ENCODE measurements around the gene DNAH9.

DNAH9 gene

GRCh38 chr17:11598274-11599221 lies at the start of gene DNAH9:
TSS of gene DNAH9 (plus strand) at chr17:11598470. CDS start at chr17:11598499, 29 bp downstream.
- no peak for DNase-seq (ENCODE audit: extremely low read depth in 1 of 2, low read depth in 1 of 2)

- DNase-seq (ENCODE audit: extremely low read depth in 1 of 2, low read depth in 1 of 2), result no peak
Measured at GRCh38 chr17:11550431-11550830, 47.8 kb upstream of the DNAH9 start.

GRCh38 chr17:11551442-11551841 lies 46.8 kb upstream of the DNAH9 start:
- no peak for DNase-seq (ENCODE audit: extremely low read depth in 1 of 2, low read depth in 1 of 2)

- no peak for DNase-seq (ENCODE audit: extremely low read depth in 1 of 2, low read depth in 1 of 2)
Measured at GRCh38 chr17:11553135-11553534, 45.1 kb upstream of the DNAH9 start.

- no peak for DNase-seq (ENCODE audit: extremely low read depth in 1 of 2, low read depth in 1 of 2)
Measured at GRCh38 chr17:11554042-11554441, 44.2 kb upstream of the DNAH9 start.

- DNase-seq (ENCODE audit: extremely low read depth in 1 of 2, low read depth in 1 of 2), result no peak
Measured at GRCh38 chr17:11554542-11554941, 43.7 kb upstream of the DNAH9 start.

- no peak for DNase-seq (ENCODE audit: extremely low read depth in 1 of 2, low read depth in 1 of 2)
Measured at GRCh38 chr17:11555530-11555929, 42.7 kb upstream of the DNAH9 start.

- DNase-seq (ENCODE audit: extremely low read depth in 1 of 2, low read depth in 1 of 2), result no peak
Measured at GRCh38 chr17:11557727-11558452, 40.4 kb upstream of the DNAH9 start.

GRCh38 chr17:11558681-11559234 lies 39.5 kb upstream of the DNAH9 start:
- no peak for DNase-seq (ENCODE audit: extremely low read depth in 1 of 2, low read depth in 1 of 2)

- DNase-seq (ENCODE audit: extremely low read depth in 1 of 2, low read depth in 1 of 2), result no peak
Measured at GRCh38 chr17:11559601-11560000, 38.7 kb upstream of the DNAH9 start.

- no peak for DNase-seq (ENCODE audit: extremely low read depth in 1 of 2, low read depth in 1 of 2)
Measured at GRCh38 chr17:11561281-11561680, 37.0 kb upstream of the DNAH9 start.

GRCh38 chr17:11561702-11562101 lies 36.6 kb upstream of the DNAH9 start:
- DNase-seq (ENCODE audit: extremely low read depth in 1 of 2, low read depth in 1 of 2), result no peak

GRCh38 chr17:11564589-11565380 lies 33.5 kb upstream of the DNAH9 start:
- DNase-seq (ENCODE audit: extremely low read depth in 1 of 2, low read depth in 1 of 2), result no peak

GRCh38 chr17:11565591-11565990 lies 32.7 kb upstream of the DNAH9 start:
- DNase-seq (ENCODE audit: extremely low read depth in 1 of 2, low read depth in 1 of 2), result no peak

- DNase-seq (ENCODE audit: extremely low read depth in 1 of 2, low read depth in 1 of 2), result no peak
Measured at GRCh38 chr17:11578998-11579397, 19.3 kb upstream of the DNAH9 start.

GRCh38 chr17:11580677-11581076 lies 17.6 kb upstream of the DNAH9 start:
- no peak for DNase-seq (ENCODE audit: extremely low read depth in 1 of 2, low read depth in 1 of 2)

GRCh38 chr17:11582217-11582616 lies 16.1 kb upstream of the DNAH9 start:
- no peak for DNase-seq (ENCODE audit: extremely low read depth in 1 of 2, low read depth in 1 of 2)

- no peak for DNase-seq (ENCODE audit: extremely low read depth in 1 of 2, low read depth in 1 of 2)
Measured at GRCh38 chr17:11583306-11583992, 14.8 kb upstream of the DNAH9 start.

GRCh38 chr17:11589716-11590115 lies 8.6 kb upstream of the DNAH9 start:
- no peak for DNase-seq (ENCODE audit: extremely low read depth in 1 of 2, low read depth in 1 of 2)

- DNase-seq (ENCODE audit: extremely low read depth in 1 of 2, low read depth in 1 of 2), result no peak
Measured at GRCh38 chr17:11601661-11602060, 3.4 kb downstream of the DNAH9 start.

All from activated CD8-positive, alpha-beta memory T cell treated with anti-CD3 and anti-CD28 coated beads for 1 hour (primary cell).